Brain pericyte (primary cell): ENCODE measurements around the gene TKT.

ENCODE experiments used
- DNase-seq: peaks from one replicate; pipeline ENCODE4 v3.0.0-alpha.2; 2012; ENCODE audit warnings: low read depth, low spot score

Gene TKT

DNA sequence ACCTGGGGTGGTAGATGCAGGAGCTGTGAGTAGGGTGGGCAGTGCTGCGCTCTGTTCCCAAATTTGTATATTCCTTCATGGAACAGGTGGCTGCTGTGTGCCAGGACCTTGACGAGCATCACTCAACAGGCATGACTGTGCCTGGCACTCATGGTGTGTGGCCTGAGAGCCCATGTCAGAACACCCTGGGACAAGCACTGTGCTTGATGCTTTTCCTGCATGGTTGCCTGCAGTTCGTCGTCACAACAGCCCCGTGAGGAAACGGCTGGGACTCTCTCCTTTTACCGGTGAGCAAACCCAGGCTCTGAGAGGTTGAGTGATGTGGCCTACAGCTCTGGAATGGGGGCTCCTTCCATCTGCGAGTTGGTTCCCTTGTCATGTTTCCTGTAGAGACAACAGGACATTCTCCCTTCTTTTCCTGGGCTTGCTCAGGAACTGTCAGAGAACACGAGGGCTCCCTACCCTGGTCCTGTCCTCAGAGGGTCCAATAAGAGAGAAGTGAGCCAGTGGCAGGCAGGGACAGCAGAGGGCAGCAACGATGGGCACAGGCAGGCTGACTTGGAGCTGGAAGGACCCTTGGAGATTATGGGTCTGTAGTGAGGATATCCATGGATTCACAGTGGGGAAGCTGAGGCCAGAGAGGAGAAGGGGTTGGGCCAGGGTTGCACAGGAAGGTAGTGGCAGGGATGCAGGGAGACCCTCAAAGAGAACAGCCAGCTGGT is 57.4 kb downstream of the TKT start:
- DNase-seq, result no peak

DNA sequence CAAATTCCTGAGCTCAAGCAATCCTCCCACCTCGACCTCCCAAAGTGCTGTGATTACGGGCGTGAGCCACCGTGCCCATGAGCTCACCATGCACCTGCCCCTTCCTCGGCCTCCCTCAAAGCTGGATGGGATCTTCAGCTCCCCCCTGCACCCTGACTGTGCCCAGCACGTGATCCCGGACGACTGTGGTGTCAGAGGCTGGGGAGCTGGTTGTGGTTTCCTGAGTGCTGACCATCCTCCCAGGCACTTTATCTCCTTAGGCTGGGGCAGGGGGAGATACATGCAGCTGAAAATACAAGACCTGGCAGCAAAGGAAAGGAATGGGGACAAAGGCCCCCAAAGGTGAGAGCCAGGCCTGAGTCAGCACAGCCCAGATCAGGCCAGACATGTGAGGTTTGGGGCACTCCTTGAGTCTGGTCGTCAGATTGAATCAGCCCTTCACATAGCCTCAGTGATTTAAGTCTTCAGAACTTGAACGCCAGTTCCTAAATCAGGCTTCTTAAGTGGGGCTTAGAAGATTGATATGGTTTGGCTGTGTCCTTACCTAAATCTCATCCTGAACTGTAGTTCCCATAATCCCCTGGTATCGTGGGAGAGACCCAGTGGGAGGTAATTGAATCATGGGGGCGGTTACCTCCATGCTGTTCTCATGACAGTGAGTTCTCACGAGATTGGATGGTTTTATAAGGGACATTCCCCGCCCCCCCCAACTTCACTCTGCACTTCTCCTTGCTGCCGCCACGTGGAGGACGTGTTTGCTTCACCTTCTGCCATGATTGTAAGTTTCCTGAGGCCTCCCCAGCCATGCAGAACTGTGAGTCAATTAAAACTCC is 59.0 kb downstream of the TKT start:
- DNase-seq, result no peak

DNA sequence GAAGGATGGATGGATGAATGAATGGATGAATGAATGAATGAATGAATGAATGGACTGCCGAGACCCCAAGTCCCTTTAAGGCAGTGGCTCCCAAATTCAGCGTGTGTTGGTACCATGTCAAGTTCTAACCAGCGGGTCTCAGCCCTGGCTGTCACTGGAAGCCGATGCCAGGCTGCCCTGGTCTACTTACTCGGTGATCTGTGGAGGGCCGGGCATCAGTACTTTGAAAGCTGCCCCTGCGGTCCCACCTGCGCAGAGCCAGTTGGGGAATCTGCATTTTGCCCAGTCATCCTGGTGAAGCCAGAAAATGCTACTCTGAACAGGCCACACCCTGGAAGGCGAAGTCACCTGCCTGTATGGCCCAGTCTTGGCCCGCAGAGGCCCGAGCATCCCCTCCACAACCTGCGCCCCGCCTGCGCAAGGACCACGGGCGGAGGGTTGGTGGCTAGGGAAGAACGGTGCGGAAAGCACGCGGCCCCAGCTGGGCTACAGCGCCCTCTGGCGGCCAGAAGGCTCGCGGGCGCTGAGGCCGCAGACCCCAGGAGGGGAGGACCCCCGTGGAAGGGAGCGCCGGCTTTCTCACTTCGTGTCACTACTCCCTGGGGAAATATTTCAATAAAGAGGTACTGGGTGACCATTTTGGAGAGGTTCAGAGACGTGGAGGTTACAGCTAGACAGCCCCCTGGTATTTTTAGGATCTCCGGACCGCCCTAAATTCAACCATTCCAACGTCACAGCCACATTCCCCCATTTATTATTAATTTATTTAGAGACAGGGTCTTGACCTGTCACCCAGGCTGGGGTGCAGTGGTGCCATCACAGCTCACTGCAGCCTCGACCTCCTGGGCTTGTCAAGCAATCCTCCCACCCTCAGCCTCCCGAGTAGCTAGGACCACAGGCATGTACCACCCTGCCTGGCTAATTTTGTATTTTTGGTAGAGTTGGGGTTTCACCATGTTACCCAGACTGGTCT is 59.9 kb downstream of the TKT start:
- no peak for DNase-seq

DNA sequence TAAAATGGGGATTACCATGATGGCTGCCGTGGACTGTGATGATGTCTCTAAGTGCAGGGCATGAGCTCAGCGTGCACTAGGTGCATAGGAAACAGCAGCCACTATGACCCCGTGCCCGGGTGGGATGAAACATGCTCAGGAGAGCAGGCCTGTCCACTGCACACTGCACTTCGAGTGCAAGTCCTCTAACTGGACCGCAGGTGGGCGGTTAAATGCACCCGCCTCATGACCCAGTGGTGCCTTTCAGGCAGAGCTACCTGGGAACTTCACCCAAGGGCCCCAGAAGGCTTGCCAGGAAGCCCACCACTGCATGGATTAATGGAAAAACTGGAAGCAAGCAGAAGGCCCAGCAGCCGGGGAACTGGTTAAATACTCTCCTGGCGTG is 60.8 kb downstream of the TKT start:
- no peak for DNase-seq

DNA sequence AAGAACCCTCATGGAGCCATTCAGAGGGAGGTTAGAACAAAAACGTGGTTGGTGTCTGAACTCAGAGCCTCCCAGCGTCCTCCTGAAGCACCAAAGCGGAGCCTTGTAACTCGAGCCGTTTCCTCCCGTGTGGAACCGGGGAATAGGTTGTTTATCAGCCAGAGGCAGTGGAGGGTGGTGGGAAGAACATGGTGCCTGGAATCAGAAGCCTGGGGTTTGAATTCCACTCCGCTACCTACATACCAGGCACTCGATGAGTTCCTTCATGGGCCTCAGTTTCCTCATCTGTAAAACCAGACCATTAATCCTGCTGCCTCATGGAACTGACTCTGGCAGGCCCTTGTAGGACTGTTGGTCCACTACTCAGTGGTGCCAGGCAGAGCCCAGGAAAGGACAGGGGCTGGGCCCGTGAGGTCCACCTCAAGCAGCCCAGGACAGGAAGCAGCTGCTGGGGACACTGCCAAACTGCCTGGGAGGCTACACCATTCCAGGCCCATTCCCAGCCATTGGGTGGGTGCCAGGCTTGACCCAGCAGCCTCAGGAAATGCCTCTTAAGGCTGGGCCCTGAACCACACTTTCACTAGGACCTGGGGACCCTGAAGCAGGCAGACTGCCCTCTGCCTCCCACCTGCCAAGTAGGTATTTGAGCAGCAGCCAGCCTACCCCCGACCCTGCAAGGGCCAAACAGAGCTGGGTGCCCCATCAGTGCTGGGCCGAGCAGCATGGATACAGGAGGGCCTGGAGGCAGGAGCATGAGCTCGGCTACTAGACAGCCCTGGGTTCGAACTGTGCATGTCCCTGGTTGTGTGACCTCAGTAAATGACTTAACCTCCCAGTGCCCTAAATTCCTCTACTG is 61.4 kb downstream of the TKT start:
- DNase-seq, result no peak

DNA sequence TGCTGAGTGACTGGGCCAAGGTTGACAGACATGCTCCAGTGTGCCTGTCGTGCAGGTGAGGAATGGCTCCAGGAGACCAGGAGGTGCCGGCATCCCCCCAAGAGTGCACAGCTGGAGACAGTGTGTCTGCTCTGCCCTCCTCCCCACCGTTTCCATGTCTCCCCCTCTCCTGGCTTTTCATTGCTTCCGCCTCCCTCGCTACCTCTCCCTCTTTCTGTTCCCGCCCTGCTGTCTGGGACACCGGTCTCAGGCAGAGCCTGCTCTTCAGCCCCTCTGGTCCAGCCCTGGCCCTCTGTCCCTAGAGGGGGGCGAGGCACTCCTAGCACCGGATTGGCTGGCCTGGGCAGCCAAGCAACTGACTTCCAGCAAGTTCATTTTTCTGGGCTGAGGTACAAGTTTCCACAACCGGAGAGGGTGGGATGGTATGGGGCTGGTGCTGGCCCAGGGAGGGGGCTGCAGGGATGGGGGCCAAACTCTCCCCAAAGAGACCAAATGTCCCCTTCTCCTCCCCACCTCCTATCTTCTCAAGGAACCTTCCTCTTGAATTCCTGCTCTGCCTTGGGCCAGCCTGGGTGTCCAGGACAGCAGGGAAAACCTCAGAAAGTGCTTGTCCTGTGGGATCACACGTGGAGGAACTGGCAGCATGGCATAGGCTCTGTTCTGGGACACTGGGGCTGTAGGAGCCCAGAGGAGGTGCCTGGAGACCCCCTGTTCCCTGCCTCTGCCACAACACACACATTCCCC is 62.2 kb downstream of the TKT start:
- no peak for DNase-seq

DNA sequence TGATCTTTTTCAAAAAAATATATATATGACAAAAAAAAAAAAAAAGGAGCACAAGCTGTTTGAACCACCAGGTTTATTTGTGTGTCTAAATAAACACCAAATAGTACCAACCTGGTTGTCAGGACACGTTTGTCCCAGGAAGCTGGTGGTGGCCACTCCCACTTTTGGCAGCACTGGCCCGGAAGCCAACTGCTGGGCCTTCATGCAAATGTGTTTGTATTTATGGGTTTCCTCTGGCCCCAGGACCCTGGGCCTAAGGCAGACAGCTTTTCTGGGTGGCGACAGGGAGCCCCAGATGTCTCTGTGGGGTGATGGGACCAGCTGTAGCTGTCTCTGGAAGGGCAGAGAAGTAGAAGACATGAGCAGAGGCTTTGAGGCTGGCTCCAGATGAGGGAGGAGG is 63.2 kb downstream of the TKT start:
- no peak for DNase-seq

DNA sequence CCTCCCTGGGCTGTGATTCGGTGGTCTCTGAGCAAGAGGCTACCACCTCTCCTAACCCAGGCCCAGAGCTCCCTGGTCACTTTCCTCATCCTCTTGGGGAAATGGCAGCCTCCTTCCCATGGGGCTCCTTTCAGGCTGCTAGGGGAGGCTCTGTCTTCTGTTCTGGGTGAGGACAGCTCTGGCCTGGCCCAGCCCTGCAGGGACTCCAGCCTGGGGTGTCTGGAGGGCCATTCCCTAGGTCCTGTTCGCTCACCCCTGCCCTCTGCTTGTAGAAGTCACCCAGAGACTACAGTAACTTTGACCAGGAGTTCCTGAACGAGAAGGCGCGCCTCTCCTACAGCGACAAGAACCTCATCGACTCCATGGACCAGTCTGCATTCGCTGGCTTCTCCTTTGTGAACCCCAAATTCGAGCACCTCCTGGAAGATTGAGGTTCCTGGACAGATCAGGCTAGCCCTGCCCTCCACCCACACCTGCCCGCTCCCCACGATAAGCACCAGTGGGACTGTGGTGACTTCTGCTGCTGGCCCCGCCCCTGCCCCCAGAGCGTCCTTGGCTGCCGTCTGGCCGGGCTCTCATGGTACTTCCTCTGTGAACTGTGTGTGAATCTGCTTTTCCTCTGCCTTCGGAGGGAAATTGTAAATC is 63.9 kb downstream of the TKT start:
- DNase-seq, result no peak

DNA sequence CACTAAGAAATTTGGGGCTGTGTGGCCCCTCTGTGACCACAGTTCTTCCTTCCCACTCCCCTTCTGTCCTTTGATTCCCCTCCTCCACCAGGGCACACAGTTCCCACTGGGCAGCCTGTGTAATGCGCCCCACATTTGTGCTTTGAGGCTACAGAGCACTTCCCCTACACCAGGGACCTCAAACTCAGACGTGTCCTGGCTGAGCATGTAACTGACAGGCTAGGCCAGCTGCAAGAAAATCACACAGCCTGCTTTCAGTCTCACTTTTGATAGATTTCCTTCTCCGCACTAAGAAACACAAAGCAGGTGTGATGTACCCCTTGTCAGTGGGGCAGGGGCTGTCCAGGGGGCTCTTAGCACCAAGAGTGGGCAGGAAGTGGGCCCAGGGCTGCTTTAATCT is 65.2 kb downstream of the TKT start:
- DNase-seq, result no peak

DNA sequence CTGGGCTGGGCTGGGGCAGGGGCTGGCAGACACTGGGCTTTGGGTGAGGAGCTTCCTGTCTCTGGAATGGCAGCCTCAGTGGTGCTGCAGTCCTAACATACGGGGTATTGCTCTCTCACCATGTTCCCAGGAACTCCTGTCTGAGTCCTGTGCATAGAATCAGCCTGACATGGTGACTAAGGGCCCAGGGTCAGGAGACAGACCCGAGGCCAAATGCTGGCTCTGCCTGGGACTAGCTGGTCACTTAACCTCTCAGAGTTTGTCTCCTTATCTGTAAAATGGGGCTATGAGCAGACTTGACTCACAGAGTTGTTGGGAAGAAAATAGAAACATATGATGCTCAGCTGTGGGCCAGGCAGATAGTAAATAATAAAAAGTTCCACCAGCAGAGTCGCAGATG is 66.5 kb downstream of the TKT start:
- DNase-seq, result no peak

DNA sequence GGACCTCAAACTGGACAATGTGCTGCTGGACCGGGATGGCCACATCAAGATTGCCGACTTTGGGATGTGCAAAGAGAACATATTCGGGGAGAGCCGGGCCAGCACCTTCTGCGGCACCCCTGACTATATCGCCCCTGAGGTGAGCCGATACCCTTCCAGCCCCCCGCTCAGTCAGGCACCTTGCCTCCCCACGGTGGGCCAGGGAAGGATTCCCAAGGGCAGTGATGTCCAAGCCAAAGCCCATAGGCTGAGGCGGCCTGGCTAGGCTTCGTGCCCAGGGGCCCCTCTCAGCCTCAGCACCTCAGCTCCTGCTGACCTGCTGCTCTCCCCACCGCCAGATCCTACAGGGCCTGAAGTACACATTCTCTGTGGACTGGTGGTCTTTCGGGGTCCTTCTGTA is 67.1 kb downstream of the TKT start:
- no peak for DNase-seq

DNA sequence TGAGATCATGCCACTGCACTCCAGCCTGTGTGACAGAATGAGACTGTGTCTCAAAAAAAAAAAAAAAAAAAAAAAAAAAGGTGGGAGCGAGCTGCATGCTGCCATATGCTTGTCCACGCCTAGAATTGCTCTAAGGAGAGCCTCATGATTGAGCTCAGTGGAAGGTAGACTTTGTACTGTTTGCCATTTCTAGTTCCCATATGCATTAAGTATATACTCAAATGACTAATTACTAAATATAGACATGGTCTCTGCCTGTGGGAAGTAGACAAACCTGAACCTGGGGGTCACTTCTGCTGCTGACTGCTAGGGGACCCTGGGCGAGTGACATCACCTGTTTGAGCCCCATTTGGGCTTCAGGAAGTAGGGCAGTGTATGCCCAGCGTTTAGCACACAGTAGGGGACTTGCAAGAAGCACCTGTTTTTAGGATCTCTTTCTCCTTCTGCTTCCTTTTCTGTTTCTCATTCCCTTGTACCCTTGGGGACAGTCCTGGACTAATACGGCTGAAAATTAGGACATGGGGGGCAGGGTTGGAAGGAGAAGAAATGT is 67.6 kb downstream of the TKT start:
- DNase-seq, result no peak

DNA sequence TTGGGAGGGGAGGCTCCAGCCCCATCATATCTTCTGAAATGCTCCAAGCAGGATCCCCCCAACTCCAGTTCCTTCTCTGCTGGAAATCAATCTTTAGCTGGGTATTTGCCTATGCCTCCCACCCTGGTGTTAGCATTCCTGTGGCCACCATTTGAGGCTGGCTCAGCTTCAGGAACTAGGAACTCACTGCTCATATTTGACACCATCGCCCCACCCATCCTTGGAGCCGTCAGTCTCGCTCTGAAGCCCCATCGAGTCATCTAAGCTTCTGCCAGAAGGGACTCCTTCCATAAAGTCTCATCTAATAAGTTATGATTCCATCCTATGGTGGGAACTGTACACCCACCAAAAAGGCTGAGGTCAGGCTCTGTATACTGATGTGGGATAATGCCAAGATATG is 68.4 kb downstream of the TKT start:
- no peak for DNase-seq

DNA sequence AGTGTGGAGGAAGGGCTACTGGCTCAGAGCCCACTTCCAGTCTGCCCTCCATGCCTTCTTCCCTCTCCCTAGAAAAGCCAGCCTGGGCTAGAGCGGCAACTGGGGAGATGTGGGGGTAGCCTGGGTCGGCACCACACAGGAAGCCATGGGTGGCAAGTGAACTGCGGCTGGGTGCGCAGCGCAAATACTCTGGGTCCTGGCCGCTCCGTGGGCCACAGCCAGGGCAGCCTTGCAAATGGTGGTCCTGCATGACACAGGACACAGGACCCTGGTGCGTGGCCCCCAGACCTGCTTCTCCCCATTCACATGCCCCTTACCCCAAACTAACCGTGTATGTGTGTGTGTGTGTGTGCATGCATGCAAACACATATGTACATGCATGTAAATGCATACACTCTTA is 69.1 kb downstream of the TKT start:
- no peak for DNase-seq

DNA sequence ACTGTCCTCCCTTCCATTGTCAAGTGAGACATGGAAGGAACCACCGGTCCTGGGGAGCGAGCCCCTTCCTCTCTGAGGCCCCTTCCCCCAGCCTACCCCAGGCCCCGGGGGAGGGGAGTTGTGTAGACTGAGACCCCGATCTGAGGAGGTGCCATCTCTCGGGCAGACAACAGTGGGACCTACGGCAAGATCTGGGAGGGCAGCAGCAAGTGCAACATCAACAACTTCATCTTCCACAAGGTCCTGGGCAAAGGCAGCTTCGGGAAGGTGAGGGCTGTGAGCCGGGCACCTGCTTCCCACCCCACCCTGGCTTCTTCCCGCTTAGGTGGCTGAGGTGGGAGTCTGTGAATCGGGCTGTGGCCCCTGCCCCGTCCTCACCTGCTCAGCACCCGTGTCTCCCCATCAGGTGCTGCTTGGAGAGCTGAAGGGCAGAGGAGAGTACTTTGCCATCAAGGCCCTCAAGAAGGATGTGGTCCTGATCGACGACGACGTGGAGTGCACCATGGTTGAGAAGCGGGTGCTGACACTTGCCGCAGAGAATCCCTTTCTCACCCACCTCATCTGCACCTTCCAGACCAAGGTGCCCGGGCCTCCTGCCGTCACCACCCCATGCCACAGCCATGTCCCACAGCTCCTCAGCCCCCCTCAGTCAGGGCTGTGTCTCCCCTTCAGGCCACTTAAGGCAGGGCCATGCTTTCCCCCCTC is 69.9 kb downstream of the TKT start:
- no peak for DNase-seq

DNA sequence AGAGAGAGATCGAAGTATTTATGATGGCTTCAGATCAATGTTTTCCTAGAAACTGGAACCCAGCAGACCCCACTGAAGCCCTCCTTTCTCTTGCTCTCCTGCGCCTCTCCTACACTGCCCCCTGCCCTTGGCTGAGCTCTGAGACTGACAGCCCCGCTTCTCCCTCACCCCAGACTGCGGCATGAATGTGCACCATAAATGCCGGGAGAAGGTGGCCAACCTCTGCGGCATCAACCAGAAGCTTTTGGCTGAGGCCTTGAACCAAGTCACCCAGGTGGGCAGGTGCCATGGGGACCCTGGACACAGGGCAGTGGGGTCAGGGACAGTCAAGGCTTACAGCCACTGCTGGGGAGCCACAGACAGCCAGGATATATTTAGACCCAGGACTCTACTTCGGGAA is 71.1 kb downstream of the TKT start:
- no peak for DNase-seq

DNA sequence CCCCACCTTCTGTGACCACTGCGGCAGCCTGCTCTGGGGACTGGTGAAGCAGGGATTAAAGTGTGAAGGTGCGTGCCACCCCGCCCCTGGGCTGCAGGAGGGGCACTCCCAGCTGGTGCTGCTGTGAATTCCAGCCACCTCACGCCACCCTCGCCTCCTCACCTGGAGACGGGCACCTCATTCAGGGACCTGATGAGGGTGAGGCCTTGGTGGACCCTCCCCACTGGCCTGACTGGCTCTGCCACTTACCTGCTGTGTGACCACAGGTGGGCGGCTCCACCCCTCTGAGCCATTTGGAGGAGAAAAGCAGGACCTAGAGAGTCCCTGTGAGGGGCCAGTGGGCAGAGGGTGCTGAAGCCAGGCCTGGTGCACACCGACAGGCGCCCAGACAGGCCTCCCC is 72.3 kb downstream of the TKT start:
- DNase-seq, result no peak

DNA sequence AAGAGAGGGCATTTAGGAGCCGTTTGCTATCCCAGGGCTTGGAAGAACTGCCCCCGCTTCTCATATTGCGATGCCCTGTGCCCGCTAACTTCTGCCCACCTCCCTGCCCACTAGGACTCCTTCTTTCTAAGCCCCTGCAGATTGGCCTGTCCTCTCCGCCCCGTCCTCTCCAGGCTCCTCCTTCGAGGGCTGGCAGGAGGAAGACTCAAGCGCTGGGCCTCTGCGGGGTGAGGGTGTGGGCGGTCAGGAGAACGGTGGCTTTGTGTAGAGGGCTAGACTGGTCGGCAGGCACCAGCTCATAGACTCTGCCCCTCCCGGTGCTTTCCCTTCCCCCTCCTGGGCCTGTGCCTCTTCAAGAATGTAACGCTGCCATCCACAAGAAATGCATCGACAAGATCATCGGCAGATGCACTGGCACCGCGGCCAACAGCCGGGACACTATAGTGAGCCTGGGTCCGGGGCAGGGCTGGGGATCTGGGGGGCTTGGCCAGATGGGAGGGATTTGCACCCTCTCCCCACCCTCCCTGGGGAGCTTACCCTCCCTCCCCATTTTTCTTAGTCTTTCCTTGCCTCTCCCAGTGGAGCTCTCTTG is 73.0 kb downstream of the TKT start:
- DNase-seq, result no peak

DNA sequence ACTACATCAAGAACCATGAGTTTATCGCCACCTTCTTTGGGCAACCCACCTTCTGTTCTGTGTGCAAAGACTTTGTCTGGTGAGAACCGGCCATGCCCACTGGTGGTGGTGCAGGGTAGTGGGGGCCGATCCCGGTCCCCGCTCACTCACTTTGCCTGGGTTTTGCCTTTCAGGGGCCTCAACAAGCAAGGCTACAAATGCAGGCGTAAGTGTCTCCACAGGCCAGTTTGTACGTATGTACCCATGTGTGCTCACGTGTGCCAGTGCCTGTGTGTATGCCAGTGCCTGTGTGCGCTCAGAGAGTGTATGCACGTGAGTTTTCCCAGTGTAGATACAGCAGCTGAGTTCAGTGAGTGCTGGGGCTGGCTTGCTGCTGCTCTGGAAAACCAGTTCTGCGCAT is 74.3 kb downstream of the TKT start:
- no peak for DNase-seq
